Measurements from ENCODE around the gene U2AF1.
"Not testable (repeated sequence)": the region's sequence is repeated elsewhere in the genome, so short reads cannot be mapped to it uniquely, and the experiment has no call there.

Gene U2AF1

DNA sequence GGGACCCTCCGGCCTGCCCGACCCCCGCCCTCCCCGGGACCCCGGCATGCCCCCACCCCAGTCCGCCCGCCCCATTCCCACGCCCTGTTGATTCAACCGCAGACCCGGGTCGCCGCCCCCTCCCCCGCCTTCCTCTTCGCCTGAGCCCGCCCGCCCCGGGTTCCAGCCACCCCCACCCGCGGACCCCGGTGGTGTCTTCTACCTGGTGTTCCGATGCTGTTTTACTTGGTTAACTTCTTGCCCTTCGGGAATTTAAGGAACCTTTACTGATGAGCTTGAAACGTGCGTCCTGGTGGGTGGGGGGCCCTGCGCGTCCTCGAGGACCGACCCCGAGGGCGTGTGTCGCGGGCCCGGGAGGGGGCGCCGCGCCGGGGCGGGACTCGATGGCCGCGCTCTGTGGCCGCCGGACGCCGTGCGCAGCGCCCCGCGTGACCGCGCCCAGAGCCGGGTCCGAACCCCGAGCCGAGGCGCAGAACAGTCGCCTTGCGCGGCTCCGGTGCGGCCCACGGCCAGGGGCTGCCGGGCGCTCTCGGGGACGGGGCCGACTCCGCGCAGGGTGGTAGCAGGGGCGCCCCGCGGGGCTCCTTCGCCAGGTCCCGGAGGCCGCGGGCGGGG is 31.2 kb downstream of the U2AF1 start:
- DNase-seq (ENCODE audit: low read depth): not testable (repeated sequence)

DNA sequence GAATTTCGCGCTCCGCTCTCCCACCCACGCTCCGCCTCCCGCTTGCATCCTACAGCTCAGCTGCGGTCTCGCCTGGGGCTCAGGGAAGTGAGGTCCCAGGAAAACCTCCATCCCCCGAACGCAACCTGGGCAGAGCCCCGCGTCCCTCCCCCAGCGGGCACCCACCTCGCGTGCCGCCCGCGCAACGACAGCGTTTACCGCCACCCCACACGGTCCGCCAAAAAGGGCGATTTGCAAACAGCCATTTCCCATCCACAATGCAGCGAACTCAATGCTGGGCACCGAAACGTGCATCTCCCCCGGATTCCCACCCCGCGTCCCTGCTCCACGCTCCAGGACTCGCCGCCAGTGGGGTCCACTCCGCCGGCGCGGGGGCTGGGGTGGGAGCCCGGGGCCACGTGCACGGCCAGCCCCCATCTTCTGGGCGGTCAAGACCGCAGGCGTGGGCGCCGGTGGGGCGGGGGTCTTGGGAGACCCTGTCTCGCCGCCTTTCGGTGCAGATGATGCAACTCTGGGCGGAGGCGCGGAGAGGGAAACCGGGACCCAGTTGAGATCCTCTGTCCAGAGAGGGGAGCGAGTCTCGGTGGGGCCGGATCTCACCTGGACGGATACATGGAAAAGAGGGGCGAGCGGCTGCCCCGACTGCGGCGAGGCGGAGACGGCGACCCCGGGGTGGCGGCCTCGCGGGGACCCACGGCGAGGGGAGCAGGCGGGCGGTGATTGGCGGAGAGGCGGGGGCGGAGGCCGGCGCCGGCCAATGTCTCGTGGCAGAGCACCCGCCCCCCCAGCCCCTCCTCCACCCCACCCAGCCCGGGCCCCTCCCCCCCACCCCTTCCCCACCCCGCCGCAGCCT is 32.0 kb downstream of the U2AF1 start, which contains the start of gene CBS:
CBS (minus strand) TSS at position 666 of the 853 bp plus-strand sequence. CDS start 3,642 bp downstream, outside the sequence.
- DNase-seq (ENCODE audit: low read depth): not testable (repeated sequence)

DNA sequence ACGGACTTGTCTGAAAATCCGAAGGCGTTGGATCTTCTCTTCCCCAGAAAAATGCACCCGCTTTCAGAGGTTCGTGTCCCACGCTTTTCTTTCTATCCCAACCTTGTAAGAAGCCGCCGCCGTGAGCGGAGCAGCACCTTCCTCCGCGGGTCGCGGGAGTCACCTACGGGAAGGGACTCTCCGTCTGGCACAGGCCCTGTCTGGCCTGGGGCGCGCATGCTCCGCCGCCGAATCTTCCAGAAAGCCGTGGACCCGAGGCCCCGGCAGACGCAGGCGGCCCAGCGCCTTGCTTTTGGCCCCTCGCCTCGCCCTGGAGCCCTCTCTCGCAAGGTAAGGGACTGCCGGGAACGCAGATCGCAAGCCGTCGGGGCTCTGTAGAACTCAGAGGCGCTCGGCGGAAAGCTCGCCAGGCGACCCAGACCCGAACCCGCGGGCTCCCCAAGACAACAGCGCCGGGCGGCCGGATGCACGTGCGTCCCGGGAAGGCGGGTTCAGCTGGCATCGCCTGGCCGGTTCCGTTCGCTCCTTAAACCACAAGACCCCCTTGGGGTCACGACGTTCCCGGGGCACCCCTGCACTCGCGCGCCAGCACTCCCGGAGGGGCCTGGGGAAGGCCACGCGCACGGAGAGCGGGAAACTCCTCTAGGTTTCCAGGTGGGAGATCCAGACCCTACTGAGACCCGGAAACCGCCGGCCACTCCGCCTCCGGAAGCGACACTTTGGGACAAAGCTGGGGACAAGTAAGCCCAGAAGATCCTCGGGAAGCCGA is 32.8 kb downstream of the U2AF1 start:
- not testable (repeated sequence) for DNase-seq (ENCODE audit: low read depth)

DNA sequence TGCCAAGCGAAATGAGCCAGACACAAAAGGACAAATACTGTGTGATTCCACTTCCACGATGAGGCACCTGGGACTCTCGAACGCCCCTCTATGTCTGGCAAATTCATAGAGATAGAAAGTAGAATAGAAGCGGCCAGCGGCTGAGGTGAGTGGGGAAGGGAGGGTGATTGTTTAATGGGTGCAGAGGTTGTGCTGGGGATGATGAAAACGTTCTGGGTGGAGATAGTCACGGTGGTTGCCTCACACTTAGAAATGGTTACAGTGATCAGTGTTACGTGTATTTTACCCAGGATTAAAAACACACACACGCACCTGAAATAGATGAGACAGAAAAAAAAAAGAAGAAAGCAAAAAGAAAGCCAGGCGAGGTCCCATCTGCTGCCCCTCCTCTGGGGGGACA is 34.6 kb downstream of the U2AF1 start:
- not testable (repeated sequence) for DNase-seq (ENCODE audit: low read depth)

DNA sequence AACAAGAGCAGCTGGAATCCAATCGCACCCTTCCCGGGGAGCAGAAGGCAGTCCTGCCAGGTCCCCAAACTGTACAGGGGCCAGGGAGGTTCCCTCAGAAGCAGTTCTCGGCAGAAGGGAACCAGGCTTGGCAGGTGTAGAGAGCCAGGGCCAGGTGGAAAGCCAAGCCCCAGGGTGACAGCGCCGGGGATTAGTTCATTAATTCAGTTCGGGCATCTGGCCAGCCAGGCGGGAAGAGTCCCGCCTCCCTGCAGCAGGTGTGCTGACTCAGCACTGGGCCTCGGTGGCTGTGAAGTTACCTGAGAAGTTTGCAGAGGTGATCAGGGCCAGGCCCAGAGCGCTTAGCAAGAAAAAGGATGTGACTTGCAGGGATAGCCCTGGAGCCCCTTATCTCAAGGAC is 37.7 kb downstream of the U2AF1 start:
- not testable (repeated sequence) for DNase-seq (ENCODE audit: low read depth)

DNA sequence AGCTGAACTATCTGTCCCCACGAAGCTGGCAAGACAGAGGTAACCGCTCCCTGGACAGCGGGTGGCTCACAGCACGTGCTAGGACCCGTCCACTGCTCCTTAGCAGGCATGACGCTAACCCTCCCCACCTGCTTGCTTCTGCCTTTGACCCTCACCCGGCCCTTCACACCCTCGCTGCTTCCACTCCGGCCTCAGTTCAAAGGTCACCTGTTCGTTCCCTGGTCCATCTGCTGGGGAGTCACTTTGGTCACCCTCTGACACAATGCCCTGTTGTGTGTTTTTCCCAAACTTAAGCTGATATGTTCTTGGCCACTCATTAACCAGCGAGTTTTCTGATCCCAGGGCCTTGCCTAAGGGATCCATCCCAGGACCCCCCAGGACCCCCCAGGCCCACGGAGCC is 39.3 kb downstream of the U2AF1 start:
- not testable (repeated sequence) for DNase-seq (ENCODE audit: low read depth)

DNA sequence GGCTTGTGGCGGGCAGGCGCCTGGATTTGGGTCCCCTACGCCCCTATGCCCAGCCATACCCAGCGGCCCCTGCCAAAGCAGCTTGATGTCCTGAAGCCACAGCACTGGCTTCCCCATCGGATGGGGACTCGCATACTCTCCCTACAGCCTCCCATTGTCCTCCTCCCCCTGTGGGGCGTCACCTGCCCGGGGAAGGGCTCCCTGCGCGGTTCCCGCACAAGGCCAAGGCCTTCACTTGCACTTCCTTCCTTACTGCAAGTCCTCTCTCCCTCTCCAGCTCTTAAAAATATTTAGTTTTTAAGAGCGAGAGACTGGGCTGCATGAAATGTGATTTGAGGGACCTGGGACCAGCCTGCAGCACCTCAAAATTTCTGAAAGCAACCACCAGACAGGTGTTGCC is 40.7 kb downstream of the U2AF1 start:
- DNase-seq (ENCODE audit: low read depth): not testable (repeated sequence)

DNA sequence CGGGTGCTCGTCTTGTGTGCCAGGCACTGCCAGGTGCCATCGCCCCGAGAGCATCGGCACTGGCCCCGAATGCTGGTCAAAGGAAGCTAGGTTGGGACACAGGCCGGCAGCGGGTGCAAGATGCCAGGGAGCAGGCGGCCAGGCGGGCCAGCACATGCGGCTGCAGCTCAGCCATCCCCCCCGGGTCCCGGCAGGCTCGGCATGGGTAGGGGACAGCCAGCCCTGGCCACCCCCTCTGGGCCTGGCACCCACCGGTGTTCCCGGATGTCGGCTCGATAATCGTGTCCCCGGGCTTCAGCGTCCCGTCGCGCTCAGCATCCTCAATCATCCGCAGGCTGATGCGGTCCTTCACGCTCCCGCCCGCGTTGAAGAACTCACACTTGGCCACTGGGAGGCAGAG is 41.4 kb downstream of the U2AF1 start:
- not testable (repeated sequence) for DNase-seq (ENCODE audit: low read depth)

DNA sequence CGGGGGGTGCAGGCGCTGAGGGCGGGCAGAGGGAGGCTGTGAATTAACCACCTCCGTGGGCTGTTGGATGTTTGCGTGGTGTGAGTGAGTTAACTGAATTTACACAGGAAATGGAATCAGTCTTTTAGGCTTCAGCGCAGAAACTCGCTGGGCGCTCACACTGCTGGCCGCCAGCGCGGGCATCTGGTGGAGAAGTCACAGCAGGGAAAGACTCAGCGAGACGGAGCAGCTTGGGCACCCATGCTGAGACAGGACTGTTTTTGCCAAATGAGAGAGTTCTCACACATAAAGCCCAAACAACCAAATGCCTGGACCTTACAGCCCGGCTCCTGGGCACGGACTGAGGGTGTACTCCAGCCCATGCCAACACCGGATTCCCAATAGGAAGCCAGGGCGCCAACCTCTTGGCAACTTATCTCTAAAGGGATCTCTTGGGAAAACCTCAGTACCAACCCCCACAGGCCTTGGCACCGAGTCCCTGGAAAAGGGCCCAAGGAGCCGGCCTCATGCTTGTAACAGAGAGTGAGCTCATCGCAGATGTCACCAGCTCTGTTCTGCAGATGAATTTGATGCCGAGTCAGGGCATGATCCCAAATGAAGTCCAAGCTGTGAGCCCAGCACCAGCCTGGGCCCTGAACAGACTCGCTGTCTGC is 43.0 kb downstream of the U2AF1 start:
- DNase-seq (ENCODE audit: low read depth): not testable (repeated sequence)

DNA sequence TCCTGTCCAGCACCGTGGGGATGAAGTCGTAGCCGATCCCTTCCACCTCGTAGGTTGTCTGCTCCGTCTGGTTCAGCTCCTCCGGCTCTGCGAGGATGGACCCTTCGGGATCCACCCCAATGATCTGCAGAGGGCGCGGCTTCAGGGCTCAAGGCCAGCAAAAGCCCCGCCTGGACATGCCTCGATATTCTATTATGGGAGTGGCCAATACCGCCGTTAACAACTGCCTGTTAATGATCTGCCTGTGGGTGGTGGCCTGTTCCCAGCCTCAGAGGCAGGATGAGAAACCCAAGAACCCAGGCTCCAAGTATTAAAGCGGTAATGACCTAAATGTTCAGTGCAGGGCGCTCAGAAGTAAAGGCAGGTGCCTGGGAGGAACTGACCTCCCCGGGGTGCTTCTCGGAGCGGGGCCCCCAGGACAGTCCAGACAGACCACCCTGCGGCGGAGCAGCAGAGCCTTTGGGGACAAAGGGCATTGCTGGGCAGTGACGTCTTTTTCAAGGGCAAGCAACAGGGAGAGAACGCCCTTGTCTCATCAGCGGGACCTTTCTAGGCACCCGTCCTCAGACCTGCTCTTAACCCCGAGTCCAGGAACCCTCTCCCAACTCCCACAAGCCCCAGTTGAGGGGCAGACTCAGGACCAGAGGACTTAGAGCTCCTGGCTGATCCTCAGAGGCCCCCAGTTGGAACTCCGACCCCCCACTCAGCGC is 44.3 kb downstream of the U2AF1 start:
- DNase-seq (ENCODE audit: low read depth): not testable (repeated sequence)

DNA sequence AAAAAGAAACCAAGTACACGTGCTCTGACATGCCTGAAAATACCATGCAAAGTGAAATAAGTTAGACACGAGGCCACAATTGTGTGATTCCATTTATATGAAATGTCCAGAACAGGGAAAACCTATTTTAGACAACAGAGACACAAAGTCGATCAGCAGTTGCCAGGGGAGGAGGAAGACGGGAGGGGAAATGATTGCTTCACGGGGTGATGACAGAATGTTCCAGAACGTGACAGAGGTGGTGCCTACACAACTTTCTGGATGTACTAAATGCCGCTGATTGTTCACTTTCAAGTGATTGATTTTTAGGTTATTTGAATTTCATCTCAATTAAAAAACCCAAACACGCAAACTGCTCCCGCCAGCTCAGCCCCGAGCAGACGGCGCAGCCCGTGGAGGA is 54.3 kb downstream of the U2AF1 start:
- not testable (repeated sequence) for DNase-seq (ENCODE audit: low read depth)

DNA sequence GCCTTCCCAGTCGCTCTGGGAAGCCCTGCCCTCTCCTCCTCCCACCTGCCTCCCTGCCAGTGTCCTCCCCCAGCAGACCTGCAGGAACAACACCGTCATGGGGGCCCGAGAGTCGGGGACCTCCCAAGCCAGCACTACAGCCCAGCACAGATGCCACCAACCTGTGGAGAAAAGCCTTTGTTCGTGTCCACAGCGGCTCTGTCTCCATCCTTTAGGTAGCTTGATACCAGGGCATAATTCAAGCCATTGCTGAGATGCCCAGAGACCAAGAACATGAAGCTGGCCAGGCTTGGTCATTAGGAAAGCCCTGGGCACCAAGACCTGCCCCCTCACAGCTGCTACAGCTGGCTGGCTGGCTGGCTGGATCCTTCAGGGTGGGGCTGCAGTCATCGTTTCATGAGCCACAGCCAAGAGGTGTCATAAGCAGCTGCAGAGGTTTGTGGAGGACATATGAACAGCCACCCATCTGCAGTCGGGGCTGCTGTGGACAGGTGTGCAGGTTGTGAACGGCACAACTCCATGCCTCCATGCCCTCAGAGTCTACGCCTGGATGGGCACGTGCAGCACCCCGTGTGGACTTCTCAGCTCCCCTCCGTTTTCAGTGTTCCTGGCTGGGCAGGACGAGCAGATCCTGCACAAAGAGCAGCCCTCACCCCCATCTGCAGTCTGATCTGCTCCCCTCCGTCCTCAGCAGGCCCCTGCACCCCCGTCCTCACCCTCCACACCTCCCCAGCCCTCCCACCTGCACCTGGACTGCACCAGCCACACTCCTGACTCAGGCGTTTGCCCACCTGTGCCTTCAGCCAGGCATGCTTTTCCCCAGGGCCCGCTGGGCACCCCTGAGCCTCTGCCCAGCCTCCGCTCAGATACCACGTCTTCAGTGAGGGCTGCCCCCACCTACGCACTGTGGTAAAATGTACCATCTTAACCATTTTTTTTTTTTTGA is 61.2 kb downstream of the U2AF1 start:
- DNase-seq (ENCODE audit: low read depth): not testable (repeated sequence)

DNA sequence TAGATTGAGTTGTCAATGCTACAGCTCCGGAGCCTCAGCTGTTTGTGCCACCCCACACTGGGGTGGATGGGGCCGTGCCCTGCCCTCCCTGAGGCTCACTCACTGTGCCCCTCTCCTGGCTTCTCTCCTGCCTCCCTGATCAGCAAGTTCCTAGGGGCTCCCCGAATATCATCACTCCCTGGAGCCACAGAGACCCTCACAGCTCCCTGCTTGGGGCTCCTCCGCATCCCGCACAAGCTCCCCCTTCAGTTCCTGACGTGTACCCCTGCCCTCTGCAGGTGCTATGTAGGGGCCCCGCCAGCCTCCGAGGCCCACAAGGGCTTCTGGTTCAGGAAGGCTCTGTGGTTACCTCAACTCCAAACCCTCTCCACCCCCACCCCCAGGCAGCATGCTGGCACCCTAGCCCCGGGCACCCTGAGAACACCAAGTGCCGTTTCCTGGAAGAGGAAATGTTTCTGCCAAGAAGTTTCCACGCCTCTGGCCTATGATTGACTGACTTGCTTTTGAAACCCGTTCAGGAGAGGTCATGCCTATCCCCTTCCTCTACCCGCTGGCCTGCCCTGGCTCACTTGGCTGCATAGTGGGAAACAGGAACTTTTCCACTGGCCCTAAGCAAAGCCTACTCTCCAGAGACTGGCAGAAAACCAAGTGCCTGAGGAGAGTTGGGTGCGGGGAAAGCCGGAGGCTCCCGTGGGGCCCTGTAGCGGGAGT is 62.0 kb downstream of the U2AF1 start:
- DNase-seq (ENCODE audit: low read depth): not testable (repeated sequence)

DNA sequence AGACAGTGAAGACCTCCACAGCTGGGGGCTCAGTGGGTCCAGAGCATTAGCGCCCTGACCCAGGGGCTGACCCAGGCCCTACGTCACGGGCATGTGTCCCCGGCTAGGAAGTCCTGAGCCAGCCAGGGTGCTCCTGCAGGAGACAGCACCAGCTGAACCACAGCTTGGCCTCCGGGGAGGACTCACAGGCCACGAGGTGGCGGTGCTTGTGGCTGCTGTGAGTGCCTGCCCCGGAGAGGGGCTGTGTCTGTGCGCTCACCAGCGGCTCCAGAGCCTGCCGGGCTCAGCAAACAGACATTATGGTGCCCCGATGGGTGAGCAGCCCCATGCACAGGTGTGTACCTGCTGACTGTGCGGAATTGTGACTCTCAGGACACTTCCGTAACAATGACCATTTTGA is 62.8 kb downstream of the U2AF1 start:
- not testable (repeated sequence) for DNase-seq (ENCODE audit: low read depth)

DNA sequence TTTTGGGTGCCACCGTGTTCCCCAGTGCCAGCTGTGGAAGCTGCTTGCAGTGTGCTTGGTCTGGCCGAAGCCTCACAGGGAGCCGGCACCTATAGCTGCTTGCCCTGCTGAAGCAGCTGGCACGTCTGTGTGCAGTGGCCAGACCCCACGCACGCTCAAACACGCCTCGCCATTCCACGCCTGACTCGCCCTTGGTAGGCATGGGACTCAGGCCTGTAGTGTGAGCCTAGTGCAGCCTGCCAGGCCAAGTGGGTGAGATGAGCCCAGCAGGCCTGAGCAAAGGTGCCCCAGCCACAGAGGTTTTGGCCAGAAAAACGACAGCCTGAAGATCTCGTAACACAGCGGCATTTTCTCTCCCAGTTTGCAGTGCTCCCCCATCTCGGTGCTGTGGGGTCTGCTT is 64.1 kb downstream of the U2AF1 start:
- not testable (repeated sequence) for DNase-seq (ENCODE audit: low read depth)
